ENCODE results near the gene PPP1R15A.

Gene PPP1R15A

DNA sequence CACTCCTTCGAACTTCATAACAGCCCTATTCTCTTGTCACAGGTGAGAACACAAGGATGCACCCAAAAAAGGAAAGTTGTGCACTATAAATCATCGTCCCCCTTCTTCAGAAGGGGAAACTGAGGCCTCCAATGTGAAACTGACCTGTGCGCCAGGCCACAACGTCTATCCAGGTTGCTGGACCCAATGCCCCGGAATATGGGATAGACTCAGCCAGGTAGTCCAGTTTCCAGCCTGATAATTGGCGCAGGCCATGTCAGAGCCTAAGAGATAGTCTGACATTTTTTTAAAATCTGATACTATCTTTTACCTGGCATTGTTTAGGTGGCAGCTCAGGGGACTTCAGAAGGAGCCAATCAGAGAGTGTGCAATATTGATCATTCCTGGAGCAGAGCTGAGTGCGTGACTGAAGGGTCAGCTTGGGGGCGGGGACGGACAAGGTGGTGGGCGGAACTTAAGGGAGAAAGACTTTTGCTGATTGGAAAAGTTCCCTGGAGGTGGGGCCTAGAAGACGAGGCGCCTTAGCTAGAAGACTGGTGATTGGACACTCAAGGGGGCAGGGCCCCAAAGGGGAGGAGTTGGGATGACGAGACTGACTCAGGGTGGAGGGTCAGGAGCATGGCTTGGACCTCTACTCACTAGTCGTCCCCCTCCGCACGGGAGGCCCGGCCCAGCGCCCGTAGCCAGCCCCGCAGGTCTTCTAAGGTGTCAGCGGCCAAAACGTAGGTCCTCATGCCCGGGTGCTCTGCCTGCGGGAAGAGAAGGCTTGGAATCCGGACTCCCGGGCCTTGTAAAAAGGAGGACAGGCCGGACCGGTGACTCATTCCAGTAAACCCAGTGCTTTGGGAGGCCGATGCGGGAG, 12.3 kb upstream of the PPP1R15A start:
- H3K27ac ChIP-seq, result peak overlapping the region; percentile 92
- TF ChIP-seq ZFX (IDR thresholded peaks at IDR 0.05; ENCODE audit: borderline replicate concordance), result no peak
- TF ChIP-seq, protein P1, sequence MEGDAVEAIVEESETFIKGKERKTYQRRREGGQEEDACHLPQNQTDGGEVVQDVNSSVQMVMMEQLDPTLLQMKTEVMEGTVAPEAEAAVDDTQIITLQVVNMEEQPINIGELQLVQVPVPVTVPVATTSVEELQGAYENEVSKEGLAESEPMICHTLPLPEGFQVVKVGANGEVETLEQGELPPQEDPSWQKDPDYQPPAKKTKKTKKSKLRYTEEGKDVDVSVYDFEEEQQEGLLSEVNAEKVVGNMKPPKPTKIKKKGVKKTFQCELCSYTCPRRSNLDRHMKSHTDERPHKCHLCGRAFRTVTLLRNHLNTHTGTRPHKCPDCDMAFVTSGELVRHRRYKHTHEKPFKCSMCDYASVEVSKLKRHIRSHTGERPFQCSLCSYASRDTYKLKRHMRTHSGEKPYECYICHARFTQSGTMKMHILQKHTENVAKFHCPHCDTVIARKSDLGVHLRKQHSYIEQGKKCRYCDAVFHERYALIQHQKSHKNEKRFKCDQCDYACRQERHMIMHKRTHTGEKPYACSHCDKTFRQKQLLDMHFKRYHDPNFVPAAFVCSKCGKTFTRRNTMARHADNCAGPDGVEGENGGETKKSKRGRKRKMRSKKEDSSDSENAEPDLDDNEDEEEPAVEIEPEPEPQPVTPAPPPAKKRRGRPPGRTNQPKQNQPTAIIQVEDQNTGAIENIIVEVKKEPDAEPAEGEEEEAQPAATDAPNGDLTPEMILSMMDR (IDR thresholded peaks at IDR 0.05), result no peak

DNA sequence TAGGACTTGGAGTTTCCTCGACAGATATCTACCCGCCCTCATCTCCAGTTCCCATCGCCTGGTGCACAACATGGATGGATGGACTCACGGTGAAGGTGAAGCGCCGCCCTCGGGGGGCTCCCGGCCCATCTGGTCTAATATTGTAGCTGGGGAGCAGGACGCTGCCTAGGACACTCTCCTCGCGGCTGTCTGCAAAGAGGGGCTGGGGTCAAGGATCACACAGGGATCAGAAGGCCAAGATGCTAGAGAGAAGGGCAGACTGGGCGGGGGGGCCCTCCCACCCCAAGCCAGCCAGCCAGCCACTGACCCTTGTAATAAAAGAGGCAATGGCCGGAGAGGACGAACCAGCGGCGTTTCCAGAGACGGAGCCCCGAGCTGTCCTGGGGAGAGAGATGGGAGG, 10.9 kb upstream of the PPP1R15A start:
- H3K27ac ChIP-seq, result no peak overlapping the region
- TF ChIP-seq, protein P1 (IDR thresholded peaks at IDR 0.05), result no peak
- TF ChIP-seq ZFX (IDR thresholded peaks at IDR 0.05; ENCODE audit: borderline replicate concordance), result no peak

DNA sequence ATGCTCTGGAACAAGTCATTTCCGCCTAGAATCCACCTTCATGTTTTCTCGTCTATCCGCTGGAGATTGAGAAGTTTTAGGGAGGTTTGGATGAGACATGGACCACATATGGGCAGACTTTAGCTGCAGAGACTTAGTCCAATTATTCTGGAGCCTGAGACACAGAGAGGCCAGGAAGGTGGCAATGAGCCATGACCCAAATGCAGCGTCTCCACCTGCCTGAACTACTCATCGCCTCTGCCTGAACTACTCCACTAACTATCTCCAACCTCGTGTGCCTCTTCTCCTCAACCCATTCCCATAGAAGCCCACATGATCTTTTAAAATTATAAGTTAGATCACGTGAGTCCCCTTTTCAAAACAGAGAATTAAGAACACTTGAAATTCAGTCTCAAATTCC, 9.4 kb upstream of the PPP1R15A start:
- TF ChIP-seq, protein P1 (IDR thresholded peaks at IDR 0.05), result no peak
- TF ChIP-seq ZFX (IDR thresholded peaks at IDR 0.05; ENCODE audit: borderline replicate concordance), result no peak
- no peak overlapping the region for H3K27ac ChIP-seq

DNA sequence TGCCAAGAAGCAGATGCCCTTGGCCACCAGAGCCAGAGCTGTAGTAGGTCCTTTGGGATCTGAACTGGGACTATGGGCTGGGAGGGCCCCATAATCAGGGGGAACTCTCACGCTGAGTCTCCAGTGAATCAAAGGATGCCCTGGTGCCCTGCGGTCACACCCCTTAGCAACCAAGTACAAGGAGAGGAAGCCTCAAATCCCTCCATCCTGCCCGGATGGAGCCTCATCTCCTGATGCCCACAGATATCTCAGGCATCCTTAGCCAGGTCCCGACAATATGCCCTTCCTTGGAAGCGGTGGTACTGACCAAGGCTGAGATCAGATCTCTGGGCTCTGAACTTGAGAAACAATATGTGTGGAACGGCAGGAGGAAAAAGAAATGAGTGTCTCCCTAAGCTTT, 5.5 kb upstream of the PPP1R15A start:
- no peak overlapping the region for H3K27ac ChIP-seq
- TF ChIP-seq ZFX (IDR thresholded peaks at IDR 0.05; ENCODE audit: borderline replicate concordance), result no peak
- TF ChIP-seq, protein P1 (IDR thresholded peaks at IDR 0.05), result no peak

DNA sequence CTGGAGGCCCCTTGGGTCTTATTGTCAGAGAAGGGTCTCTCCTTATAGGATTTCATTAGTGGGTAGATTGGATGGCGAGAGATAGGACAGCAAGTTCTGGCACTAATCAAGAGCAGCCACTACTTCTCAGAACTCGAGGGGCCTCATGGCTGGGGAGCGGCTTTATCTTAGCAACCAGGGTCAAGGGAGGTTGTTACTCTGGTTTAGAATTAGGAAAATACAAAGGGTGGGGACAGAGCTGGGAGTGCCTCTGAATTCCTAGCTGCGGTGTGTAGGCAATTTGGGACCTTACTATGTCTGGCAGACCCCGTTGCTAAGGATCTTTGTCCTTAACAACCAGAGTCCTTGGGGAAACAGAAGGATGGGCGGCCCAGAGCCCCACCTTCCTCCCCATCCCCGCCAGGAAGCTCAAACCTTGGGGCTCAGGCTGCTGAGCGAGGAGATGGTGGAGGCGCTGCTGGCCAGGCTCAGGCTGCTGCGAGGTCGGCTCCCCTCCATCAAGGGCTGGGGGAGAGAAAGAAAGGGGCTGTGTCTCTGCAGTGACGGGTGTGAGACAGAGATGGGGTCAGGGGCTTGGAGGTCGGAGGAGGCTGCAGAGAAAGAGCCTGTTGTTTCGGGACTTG, 5.0 kb upstream of the PPP1R15A start:
- no peak overlapping the region for H3K27ac ChIP-seq
- TF ChIP-seq, protein P1 (IDR thresholded peaks at IDR 0.05), result no peak
- TF ChIP-seq ZFX (IDR thresholded peaks at IDR 0.05; ENCODE audit: borderline replicate concordance), result no peak

DNA sequence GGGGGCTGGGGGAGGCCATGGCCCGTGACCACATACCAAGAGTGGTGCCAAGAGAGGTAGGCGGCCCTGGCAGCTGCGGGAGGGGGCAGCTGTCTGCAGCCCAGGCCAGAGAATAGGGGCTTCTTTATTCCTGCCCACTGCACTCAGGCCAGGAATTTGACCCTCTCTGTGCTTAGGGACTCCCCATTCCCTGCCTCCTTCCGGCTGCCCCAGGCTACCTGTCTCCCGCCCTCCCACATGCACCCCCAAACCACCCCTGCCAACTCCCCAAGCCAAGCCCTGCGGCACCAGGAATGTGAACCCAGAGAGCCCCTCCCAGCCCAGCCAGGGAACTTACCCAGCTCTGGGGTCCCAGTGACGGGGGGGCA, 4.5 kb upstream of the PPP1R15A start:
- TF ChIP-seq ZFX (IDR thresholded peaks at IDR 0.05; ENCODE audit: borderline replicate concordance), result no peak
- TF ChIP-seq, protein P1 (IDR thresholded peaks at IDR 0.05), result no peak
- H3K27ac ChIP-seq, result peak overlapping the region; percentile 58
